ENCODE results near the gene SNX19.

GRCh38 chr11:130908061-130908460 is 8.2 kb downstream of the SNX19 start:
- TF ChIP-seq CTCF (IDR thresholded peaks at IDR 0.05; ENCODE audit: insufficient read depth, low read depth, low read length) (no peak), EZH2 (IDR thresholded peaks at IDR 0.05; ENCODE audit: insufficient read depth, low read length) (no peak)

Data from astrocyte (in vitro differentiated cells and primary cell).